NCI-H128 (cell line): ENCODE measurements around the gene FUOM.

ENCODE experiments used
- DNase-seq: peaks from one replicate; lab custom pipeline; 2025; ENCODE audit not compliant: unreplicated experiment; lab: John Stamatoyannopoulos, UW

FUOM gene

DNA sequence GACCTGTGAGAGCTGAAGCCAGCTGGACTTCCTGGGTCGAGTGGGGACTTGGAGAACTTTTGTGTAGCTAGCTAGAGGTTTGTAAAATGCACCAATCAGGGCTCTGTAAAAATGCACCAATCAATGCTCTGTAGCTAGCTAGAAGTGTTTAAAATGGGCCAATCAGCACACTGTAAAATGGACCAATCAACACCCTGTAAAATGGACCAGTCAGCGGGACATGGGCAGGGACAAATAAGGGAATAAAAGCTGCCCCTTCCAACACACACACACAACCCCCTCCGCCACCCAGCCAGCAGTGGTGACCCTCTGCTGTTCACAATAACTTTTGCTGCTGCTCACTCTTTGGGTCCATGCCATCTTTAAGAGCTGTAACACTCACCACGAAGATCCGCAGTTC lies 42.0 kb downstream of the FUOM start:
- no peak for DNase-seq

DNA sequence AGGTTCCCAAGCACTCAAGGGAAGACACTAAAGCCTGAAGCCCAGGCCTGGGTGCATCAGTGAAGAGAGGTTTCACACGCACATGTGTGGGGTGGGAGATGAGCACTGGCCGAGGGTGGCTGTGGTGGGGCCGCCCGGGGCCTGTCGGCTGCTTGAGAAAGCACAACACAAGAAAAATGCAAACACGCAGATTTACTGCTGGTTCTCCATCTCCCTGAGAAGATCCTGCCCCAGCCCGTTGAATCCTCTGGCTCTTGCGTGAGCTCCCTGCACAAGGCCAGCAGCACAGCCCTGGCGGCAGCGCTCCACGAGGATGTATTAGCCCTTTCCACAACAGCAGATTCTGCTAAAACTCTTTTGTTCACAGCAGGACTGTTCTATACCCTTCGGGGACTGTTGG lies 42.9 kb downstream of the FUOM start:
- no peak for DNase-seq

DNA sequence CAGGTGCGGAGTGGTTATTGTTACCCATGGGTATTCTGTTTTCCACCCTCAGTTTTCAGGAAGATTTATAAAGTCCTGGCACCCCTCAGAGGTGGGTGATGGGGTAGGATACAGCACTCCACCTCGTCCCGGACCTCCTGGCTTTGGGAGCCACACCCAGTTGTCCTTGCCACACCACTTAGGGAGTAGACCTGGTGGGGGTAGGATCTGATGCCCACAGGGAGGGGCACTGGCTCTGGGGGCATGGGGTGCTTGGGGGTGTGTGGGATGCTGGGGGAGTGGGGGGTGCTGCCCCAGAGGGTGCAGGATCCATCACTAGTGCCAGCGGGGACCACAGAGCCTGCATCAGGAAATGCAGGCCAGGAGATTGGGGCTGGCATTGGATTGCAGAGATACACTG lies 44.6 kb downstream of the FUOM start:
- DNase-seq = no peak

DNA sequence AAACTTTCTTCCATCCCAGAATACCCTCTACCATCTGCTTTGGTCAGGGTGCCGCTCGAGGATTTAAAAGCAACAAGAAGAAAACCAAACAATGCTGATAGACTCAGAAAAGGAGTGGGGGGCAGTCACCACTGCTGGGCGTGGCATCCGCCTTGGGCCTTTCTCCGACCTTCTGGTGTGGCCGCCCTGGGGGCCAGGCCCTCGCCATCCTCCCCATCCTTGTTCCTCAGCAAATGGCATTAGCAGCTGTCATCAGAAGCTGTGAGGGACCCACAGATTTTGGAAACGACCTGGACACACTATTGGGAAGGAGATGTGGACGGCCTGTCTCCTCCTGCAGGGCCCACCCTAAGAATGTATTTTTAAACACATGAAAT lies 45.1 kb downstream of the FUOM start:
- DNase-seq = no peak

DNA sequence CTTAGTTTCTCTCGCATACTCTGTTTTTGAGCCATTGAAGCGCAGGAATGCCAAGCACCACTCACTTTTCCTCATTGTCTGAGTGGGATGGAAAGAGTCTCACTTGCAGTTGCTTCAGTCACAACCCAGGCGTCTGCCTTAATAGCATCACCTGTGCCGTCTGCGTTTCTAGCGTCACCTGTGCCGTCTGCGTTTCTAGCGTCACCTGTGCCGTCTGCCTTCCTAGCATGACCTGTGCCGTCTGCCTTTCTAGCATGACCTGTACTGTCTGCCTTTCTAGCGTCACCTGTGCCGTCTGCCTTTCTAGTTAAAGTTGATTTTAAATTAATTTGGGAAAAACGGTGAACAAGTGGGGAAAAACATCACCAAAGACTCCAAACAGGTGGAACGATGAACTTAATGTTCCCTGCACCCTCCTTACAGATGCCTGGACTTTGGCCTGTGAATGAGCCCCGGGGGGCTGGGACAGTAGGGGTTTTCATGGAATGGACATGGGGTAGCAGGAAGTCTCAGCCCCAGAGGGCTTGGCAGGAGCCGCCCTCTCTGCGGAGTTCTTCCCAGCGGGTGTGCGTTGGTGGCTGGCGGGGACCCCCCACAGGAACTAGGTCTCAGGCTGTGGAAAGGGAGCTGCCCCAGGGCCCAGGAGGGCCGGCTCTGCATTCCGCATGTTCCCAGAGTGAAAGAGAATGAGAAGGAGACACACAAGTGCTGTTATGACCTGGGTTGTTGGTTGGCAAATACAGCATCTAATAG lies 45.6 kb downstream of the FUOM start:
- no peak for DNase-seq

DNA sequence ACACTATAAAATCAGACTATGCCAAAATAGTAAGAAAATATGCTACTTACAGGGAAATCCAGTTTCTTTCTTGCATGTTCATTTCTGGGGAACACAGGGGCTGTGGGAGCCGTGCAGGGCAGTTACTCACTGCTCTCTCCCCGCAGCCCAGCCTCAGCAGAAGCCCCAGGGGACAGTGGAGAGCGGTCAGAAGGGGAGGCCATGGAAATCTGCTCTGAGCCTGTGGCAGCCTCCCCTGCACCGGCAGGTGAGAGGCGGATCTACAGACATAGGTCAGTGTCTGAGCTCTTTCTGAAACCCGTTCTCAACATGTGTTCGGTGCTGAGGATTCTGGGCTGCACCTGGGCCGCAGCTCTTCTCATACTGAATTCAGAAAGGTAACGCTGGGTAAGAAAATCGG lies 46.2 kb downstream of the FUOM start:
- DNase-seq = no peak

DNA sequence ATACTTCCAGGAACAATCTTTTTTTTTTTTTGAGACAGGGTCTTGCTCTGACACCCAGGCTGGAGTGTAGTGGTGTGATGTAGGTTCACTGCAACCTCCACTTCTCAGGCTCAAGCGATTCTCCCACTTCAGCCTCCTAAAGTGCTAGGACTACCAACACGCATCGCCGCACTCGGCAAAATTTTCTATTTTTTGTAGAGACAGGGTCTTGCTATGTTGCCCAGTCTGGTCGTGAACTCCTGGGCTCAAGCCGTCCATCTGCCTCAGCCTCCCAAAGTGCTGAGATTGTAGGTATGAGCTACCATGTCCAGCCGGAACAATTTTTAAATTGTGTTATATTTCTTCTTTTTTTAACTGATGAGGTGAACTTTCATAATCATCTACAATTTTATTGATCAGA lies 47.0 kb downstream of the FUOM start:
- DNase-seq = no peak

DNA sequence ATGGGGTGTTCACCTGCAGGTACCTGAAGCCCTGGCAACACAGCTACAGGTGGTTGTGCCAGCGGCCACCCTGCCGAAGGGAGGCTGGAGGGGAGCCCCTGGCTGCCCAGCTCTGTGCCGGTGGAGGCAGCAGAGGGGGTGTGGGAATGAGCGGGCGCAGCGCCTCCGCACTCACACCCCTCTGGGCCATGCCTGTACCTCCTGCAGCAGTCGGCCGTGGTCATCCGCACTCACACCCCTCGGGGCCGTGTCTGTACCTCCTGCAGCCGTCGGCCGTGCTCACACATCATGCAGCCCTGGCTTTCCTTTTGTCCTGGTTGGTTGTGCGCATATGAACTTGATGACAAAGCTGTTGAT lies 47.4 kb downstream of the FUOM start:
- DNase-seq = no peak

DNA sequence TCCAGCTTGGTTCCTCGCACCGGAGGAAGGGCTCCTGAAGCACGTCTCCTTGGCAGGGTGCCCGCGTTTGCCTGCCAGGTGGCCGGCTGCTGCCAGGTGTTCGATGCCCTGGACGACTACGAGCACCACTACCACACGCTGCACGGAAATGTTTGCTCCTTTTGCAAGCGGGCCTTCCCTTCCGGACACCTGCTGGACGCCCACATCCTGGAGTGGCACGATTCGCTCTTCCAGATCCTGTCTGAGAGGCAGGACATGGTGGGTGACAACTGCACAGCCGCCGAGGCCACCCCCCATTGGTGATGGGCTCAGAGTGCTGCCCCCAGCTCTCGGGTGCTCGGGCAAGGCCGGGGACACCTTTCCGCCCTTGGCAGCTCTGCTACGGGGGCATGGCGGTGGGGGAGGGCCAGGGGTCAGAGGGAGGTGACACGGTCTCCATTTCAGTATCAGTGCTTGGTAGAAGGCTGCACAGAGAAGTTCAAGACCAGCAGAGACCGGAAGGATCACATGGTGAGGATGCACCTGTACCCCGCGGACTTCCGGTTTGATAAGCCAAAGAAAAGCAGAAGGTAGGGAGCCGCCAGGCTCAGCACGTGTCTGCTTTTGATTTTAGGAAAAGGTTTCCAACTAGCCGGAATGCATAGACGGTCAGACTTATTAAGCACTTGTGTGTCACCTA lies 48.0 kb downstream of the FUOM start:
- peak; percentile 37 for DNase-seq

DNA sequence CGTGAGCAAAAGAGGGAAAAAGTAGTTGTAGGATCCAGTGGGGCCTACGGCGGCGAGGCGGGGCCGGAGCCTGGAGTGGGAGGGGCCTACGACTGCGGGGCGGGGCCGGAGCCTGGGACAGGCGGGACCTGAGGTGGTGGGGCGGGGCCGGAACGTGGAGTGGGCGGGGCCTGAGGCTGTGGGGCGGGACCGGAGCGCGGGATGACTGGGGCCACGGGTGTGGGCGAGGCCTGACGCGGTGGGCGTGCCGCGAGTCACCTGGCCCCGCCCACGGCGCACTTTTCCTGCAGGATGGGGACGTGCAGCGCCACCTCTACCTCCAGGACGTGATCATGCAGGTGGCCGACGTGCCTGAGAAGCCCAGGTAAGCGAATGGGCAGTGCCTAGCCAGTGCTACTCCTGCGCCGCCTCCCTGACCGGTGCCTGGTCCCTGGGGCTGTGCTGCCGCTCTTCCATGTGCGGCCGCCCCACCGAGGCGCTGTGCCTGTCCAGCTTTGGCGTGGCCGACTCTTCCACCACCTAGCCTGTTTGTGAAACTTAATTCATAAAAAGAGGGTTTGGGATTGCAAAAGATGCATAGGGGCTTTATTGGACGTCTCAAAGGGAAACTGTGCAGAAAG lies 48.6 kb downstream of the FUOM start:
- DNase-seq = peak; percentile 36

DNA sequence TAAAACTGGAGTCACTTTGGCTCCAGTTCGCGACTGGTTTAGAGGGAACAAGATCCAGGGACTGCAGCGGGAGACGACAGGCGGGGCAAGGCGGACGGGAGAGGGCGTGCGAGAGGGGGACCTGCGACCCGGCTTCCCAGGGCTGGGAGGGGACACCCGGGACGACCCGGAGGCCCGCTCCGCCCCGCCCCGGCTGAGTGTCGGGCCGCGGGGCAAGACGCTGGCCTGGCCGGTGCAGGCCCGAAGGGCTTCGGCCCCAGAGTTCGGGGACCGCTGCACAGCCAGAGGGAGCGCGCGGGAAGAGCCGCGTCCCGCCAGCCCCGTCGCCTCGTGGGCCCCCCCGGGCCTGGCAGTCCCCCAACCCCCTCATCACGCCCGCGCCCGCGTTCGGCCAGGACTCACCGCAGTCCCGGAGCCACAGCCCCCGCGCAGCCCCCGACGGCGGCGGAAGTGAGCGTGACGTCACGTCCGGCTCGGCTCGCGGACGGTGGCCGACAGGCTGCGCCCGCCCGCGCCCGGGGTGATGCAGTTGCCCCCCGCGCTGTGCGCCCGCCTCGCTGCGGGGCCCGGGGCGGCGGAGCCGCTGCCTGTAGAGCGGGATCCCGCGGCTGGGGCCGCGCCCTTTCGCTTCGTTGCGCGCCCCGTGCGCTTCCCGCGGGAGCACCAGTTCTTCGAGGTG lies 49.3 kb downstream of the FUOM start, which contains the start of the genes TUBGCP2 and ZNF511:
TSS of gene TUBGCP2 (minus strand) at position 452 of the 679 bp plus-strand sequence. CDS start 5,931 bp downstream, outside the sequence.
TSS of gene ZNF511 (plus strand) at position 494 of the 679 bp plus-strand sequence. CDS start at position 524, 30 bp downstream.
- peak; percentile 34 for DNase-seq

DNA sequence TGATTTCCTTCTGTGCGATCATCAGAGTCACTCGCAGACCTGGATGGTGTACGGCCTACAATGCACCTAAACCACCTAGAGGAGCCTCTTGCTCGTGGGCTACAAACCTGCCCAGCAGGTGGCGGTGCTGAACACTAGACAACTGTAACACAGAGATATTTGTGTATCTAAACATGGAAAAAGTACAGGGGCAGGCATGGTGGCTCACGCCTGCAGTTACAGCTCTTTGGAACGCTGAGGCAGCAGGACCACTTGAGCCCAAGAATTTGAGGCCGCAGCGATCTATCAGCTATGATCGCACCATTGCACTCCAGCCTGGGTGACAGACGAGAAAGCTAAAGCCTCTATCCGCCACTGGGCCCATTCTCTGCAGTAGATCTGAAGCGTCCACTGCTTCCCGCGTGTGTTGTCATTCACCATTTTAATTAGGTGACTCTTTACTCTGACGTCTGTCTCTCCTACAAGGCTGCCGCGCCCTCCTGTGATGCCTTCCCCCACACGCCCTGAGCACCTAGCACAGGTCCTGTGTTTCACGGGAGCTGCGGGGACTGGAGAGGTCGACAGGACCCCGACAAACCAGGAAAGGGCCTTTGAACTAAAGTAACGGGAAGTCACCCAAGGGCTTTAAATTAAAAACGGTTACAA lies 49.9 kb downstream of the FUOM start:
- DNase-seq = peak; percentile 31

DNA sequence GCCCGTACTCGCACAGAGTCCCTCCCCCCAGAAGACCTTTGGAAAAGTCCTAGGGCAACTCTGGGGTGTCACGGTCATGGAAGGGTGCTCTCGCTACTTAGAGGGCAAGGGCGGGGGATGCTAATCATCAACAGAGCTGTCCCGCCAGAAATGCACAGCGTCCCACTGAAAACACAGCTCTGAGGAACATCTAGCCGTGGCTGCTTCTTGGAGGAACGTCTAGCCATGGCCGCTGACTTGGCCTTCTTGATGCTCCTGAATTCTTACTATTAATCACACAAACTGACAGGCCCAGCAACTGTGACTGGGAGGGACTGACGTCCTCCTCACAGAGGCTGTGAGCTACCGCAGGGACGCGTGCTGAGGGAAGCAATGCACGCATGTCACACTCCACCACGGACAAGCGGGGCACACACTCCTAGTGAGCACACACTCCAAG lies 50.9 kb downstream of the FUOM start:
- DNase-seq = no peak

DNA sequence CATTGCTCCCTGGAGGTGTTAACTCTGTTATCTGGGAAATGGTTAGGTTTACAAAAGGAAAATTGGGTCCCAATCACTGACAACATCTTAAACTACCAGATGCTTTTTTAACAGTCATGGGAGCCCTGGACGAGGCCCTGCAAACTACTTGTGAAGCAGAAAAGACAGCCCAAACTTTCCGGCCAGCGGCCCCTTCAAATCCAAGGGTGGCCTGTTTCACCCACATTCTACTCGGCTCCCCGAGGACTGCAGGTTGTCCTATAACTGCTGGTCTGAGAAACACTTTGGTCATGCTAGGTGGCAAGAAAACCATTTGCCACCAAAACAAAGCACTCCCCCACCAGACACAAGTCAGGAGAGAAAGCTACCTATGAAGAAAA lies 51.7 kb downstream of the FUOM start:
- no peak for DNase-seq
